K562 (cell line): ENCODE data around the gene TECPR2. TPM values are rescaled to one million over a fixed set of nuclear protein-coding genes. Genes with fewer than 3 reads are reported as not detected.

ENCODE experiments used
- CTBP1 ChIP-seq: fragments of 450-650 bp; IDR thresholded peaks from 2 replicates; pipeline ENCODE4 v1.6.1; 2016; ENCODE audit warnings: borderline replicate concordance
- JUND ChIP-seq, 2 experiments: IDR thresholded peaks; 2 replicates in 1 of 2; 3 replicates in 1 of 2; pipeline ENCODE4 v1.6.1; 2011; ENCODE audit warnings: borderline replicate concordance in 2 of 2, low read depth in 2 of 2, low read length in 2 of 2, improper control_type of control experiment in 1 of 2, missing biosample characterization in 1 of 2, missing genetic modification characterization in 1 of 2, missing genetic modification reagents in 1 of 2
- MTF1 ChIP-seq: fragments of 250-450 bp; sonication (Bioruptor Pico); IDR thresholded peaks from 2 replicates; pipeline ENCODE4 v1.9.0; 2021; ENCODE audit warnings: moderate library complexity, mild to moderate bottlenecking, inconsistent platforms, borderline replicate concordance
- POLR2A ChIP-seq: fragments of 450-650 bp; conservative IDR thresholded peaks from 2 replicates; pipeline ENCODE4 v1.6.1; 2016
- TEAD4 ChIP-seq, 2 experiments: sonication (generic) in 1 of 2; formaldehyde crosslinking in 1 of 2; IDR thresholded peaks; 2 replicates each; pipeline versions ENCODE4 v1.6.1 to v1.8.0; 2012 to 2022; ENCODE audit warnings: borderline replicate concordance in 1 of 2, inconsistent platforms in 1 of 2, low read length in 1 of 2, mild to moderate bottlenecking in 1 of 2, missing genetic modification reagents in 1 of 2
- ZNF174 ChIP-seq: fragments of 250-450 bp; sonication (Bioruptor Pico); IDR thresholded peaks from 2 replicates; pipeline ENCODE4 v1.4.0; 2020; ENCODE audit warnings: mild to moderate bottlenecking
- ZNF586 ChIP-seq: fragments of 450-650 bp; formaldehyde crosslinking; conservative IDR thresholded peaks from 2 replicates; pipeline ENCODE4 v1.4.0; 2020; ENCODE audit warnings: mild to moderate bottlenecking, moderate library complexity
- ZNF75A ChIP-seq: fragments of 450-650 bp; formaldehyde crosslinking; IDR thresholded peaks from 2 replicates; pipeline ENCODE4 v1.4.0; 2020; ENCODE audit warnings: mild to moderate bottlenecking
- polyA plus RNA-seq, 8 experiments: library from polyadenylated mRNA; depleted of rRNA in 4 of 8; stranded (reverse) in 5 of 8; unstranded in 3 of 8; fragments of >200 nt; fragmentation: Nextera tagmentation in 2 of 8; fragmentation: Illumina TruSeq in 1 of 8; extraction: Ambion mirVana in 2 of 8; extraction: Trizol in 1 of 8; gene quantifications; 2 replicates each; pipeline versions ENCODE4 v1.2.1 to v1.2.3, GENCODE V29; 2011 to 2014; ENCODE audit warnings: inconsistent platforms in 1 of 8, missing spikeins in 1 of 8
- total RNA-seq, 7 experiments: library from RNA; depleted of rRNA in 6 of 7; stranded (reverse); fragments of >200 nt in 6 of 7; fragmentation: Illumina TruSeq in 2 of 7; extraction: Trizol in 2 of 7; gene quantifications; 2 replicates each; pipeline versions ENCODE4 v1.2.1 to v1.2.3, GENCODE V29; 2011 to 2021; ENCODE audit warnings: low replicate concordance in 1 of 7
- TF ChIP-seq, protein P1 (sequence below), 2 experiments: fragments of 450-650 bp in 1 of 2; sonication (generic) in 1 of 2; formaldehyde crosslinking in 1 of 2; IDR thresholded peaks in 1 of 2; conservative IDR thresholded peaks in 1 of 2; 2 replicates each; pipeline versions ENCODE4 v1.6.1 to v1.8.1; 2016 to 2023; ENCODE audit warnings: mild to moderate bottlenecking in 2 of 2, moderate library complexity in 2 of 2, inconsistent platforms in 1 of 2, missing genetic modification reagents in 1 of 2
- TF ChIP-seq, protein P2 (sequence below), 2 experiments: fragments of 450-650 bp; formaldehyde crosslinking in 1 of 2; IDR thresholded peaks; 2 replicates each; pipeline versions ENCODE4 v1.4.0 to v1.6.1; 2014 to 2020; ENCODE audit warnings: mild to moderate bottlenecking in 2 of 2, borderline replicate concordance in 1 of 2, low read depth in 1 of 2
- TF ChIP-seq, protein P3 (sequence below): sonication (generic); formaldehyde crosslinking; IDR thresholded peaks from 2 replicates; pipeline ENCODE4 v1.9.0; 2022; ENCODE audit warnings: mild to moderate bottlenecking, missing genetic modification reagents
- TF ChIP-seq, protein P4 (sequence below): IDR thresholded peaks from 2 replicates; pipeline ENCODE4 v1.6.1; 2016; ENCODE audit warnings: missing genetic modification characterization, missing compliant biosample characterization

TECPR2 gene
- total and polyA plus RNA-seq, 9 of the 15 experiments (the other 6 are each of a cell fraction or from before 2014, with no cell fraction given): 0.04 to 3.0 (median 0.83) TPM

DNA sequence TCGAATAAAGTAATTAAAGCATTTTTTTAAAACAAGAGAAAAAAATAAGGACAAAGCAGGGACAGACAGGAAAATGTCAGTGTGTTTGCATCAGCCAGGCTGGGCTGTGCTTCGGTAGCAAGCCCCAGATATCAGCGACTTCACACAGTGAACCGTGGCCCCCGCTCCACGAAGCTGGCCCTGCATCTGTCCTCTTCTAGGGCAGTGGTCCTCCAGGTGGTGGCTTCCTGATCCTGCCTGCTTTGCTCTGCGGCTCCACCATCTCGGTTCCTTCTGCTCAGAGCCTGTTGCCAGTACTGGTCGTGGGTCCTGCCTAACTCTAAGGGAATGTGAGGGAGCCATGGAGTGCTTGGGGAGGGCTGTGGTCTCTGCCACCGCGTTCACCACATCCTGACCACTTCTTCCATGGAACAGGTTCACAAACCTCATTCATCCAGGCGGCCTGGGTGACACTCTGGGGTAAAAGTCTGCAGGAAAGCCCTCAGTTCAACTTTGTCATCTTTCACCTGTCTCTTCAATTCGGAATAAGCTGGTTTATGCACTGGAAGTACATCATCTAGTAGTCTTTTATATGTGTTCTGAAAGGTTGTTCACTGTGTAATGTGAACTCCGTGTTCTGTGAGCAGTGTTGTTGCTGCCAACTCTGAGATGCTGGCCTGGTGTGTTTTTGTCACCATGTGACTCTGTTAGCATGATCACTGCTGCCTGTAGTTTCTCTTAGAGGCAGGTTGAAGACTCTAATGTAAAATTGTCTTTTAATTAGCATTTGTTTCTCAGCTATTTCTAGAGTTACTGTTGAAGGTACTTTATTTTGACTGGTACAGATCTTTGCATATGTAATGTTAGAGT lies 99.0 kb downstream of the TECPR2 start (continued):
- TF ChIP-seq CTBP1 (peak; percentile 58; the same call in 1 of the 2 replicates), JUND (IDR thresholded peaks at IDR 0.05; ENCODE audit: borderline replicate concordance, low read depth, low read length) (no peak), JUND (tag; IDR thresholded peaks at IDR 0.05; ENCODE audit: borderline replicate concordance, low read depth, low read length) (no peak), POLR2A (no peak), ZNF174 (CRISPR knock-in tag) (no peak), TEAD4 (IDR thresholded peaks at IDR 0.05; ENCODE audit: low read length) (no peak), TEAD4 (CRISPR knock-in tag; IDR thresholded peaks at IDR 0.05; ENCODE audit: borderline replicate concordance) (no peak), ZNF75A (CRISPR knock-in tag) (no peak), ZNF586 (no peak), MTF1 (CRISPR knock-in tag) (no peak)
- TF ChIP-seq, protein P1, sequence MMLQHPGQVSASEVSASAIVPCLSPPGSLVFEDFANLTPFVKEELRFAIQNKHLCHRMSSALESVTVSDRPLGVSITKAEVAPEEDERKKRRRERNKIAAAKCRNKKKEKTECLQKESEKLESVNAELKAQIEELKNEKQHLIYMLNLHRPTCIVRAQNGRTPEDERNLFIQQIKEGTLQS (IDR thresholded peaks at IDR 0.05): peak; percentile 74; the same call in 1 of the 2 replicates
- TF ChIP-seq, protein P1 (CRISPR knock-in tag; conservative IDR thresholded peaks at IDR 0.05): no peak
- TF ChIP-seq, protein P2, sequence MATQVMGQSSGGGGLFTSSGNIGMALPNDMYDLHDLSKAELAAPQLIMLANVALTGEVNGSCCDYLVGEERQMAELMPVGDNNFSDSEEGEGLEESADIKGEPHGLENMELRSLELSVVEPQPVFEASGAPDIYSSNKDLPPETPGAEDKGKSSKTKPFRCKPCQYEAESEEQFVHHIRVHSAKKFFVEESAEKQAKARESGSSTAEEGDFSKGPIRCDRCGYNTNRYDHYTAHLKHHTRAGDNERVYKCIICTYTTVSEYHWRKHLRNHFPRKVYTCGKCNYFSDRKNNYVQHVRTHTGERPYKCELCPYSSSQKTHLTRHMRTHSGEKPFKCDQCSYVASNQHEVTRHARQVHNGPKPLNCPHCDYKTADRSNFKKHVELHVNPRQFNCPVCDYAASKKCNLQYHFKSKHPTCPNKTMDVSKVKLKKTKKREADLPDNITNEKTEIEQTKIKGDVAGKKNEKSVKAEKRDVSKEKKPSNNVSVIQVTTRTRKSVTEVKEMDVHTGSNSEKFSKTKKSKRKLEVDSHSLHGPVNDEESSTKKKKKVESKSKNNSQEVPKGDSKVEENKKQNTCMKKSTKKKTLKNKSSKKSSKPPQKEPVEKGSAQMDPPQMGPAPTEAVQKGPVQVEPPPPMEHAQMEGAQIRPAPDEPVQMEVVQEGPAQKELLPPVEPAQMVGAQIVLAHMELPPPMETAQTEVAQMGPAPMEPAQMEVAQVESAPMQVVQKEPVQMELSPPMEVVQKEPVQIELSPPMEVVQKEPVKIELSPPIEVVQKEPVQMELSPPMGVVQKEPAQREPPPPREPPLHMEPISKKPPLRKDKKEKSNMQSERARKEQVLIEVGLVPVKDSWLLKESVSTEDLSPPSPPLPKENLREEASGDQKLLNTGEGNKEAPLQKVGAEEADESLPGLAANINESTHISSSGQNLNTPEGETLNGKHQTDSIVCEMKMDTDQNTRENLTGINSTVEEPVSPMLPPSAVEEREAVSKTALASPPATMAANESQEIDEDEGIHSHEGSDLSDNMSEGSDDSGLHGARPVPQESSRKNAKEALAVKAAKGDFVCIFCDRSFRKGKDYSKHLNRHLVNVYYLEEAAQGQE (IDR thresholded peaks at IDR 0.05; ENCODE audit: borderline replicate concordance): no peak
- TF ChIP-seq, protein P2 (CRISPR knock-in tag; IDR thresholded peaks at IDR 0.05; ENCODE audit: low read depth): peak; percentile 45; the same call in 1 of the 2 replicates
- TF ChIP-seq, protein P3, sequence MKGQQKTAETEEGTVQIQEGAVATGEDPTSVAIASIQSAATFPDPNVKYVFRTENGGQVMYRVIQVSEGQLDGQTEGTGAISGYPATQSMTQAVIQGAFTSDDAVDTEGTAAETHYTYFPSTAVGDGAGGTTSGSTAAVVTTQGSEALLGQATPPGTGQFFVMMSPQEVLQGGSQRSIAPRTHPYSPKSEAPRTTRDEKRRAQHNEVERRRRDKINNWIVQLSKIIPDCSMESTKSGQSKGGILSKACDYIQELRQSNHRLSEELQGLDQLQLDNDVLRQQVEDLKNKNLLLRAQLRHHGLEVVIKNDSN (CRISPR knock-in tag): no peak
- TF ChIP-seq, protein P4, sequence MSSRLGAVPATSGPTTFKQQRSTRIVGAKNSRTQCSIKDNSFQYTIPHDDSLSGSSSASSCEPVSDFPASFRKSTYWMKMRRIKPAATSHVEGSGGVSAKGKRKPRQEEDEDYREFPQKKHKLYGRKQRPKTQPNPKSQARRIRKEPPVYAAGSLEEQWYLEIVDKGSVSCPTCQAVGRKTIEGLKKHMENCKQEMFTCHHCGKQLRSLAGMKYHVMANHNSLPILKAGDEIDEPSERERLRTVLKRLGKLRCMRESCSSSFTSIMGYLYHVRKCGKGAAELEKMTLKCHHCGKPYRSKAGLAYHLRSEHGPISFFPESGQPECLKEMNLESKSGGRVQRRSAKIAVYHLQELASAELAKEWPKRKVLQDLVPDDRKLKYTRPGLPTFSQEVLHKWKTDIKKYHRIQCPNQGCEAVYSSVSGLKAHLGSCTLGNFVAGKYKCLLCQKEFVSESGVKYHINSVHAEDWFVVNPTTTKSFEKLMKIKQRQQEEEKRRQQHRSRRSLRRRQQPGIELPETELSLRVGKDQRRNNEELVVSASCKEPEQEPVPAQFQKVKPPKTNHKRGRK: no peak
